ENCODE results near the gene HS3ST4. TPM values are rescaled to one million over a fixed set of nuclear protein-coding genes. Genes with fewer than 3 reads are reported as not detected.

The HS3ST4 gene
- total and polyA plus RNA-seq, 2 donors: 0.19 to 1.3 TPM

DNA sequence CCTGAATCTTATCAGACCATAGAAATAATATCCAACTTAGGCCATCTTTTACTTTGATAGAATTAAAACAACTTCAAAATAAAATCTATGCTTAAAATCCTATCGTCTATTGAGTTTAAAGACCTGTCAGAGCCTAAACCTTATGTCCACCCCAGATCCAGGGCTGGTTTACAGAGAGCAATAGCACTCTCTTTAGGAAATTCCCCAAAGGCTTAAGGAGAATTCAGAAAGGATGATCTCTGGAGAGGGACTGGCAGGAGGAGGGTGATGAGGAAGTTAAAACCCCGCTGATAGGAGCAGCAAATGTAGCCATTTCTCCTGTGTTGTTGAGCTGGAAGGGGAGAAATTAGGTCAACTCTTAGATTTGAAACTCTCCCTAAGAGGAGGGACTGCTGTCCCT, 175.3 kb downstream of the HS3ST4 start:
- Histone ChIP-seq H3K36me3 (ENCODE audit: insufficient read depth) (no peaks in the 10 kb centered on the region), H3K27ac (ENCODE audit: low read depth) (no peak overlapping the region), H3K4me3 (ENCODE audit: low read depth, low read length) (no peak overlapping the region), H3K4me1 (ENCODE audit: insufficient read depth) (no peaks in the 10 kb centered on the region)
- WGBS: 53% methylated on average over 2 of the region's 2 CpGs
- no peak for DNase-seq (ENCODE audit: extremely low spot score)

DNA sequence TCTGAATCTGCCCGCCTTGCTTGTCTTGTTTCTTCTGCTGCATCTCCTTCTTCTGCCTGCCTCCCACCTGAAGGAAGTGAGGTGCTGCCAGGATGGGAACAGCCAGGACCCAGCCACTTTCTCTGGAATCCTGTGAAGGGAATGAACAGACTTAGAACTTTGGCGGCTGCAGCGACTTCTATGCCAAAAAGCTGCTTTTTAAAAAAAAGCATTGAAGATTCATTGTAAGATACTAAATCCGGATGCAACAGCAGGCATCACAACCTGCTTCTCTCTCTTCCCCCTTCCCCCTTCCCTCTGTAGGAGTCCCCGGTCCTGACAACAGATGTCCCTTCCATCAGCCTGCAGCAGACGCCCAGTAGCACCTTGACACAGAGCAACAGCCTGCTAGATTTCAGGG, 176.3 kb downstream of the HS3ST4 start:
- WGBS: 46% methylated on average over 6 of the region's 6 CpGs
- Histone ChIP-seq H3K4me1 (ENCODE audit: insufficient read depth) (no peaks in the 10 kb centered on the region), H3K36me3 (ENCODE audit: insufficient read depth) (no peaks in the 10 kb centered on the region), H3K4me3 (ENCODE audit: low read depth, low read length) (no peak overlapping the region), H3K27ac (ENCODE audit: low read depth) (no peak overlapping the region)
- DNase-seq (ENCODE audit: extremely low spot score): no peak

DNA sequence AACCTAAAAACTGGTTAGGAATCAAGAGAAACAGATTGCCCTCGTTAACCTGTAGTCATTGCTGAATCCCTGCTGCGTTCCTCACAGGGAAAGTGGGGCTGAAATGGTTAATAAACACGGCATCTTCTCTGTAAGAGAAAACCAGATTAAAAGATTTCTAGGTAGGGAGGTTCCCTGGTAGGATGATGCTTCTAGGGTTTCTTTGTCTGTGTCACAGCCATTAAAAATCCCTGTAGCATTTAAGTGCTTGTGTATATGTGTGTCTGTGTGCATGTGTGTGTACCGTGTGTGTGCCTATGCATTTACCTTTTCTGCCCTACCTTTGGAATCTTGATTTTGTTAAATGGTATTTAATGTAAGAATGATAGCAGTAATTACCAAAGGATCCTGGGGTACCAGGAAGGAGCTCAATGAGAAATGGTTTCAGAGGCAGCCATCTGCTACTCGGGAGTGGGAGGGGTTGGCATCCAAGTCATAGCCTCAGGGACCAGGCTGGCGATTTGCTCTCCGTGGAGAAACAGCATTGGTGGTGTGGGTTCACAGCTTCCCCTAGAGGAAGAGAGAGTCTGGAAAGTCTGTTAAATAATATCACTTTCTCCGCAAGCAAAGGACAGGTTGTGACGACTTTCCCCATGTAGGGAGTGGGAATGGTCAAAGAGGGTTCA, 177.1 kb downstream of the HS3ST4 start:
- Histone ChIP-seq H3K27ac (ENCODE audit: low read depth) (no peak overlapping the region), H3K4me1 (ENCODE audit: insufficient read depth) (no peaks in the 10 kb centered on the region), H3K4me3 (ENCODE audit: low read depth, low read length) (no peak overlapping the region), H3K36me3 (ENCODE audit: insufficient read depth) (no peaks in the 10 kb centered on the region)
- WGBS: 44% methylated on average over 9 of the region's 9 CpGs
- DNase-seq (ENCODE audit: extremely low spot score): no peak

DNA sequence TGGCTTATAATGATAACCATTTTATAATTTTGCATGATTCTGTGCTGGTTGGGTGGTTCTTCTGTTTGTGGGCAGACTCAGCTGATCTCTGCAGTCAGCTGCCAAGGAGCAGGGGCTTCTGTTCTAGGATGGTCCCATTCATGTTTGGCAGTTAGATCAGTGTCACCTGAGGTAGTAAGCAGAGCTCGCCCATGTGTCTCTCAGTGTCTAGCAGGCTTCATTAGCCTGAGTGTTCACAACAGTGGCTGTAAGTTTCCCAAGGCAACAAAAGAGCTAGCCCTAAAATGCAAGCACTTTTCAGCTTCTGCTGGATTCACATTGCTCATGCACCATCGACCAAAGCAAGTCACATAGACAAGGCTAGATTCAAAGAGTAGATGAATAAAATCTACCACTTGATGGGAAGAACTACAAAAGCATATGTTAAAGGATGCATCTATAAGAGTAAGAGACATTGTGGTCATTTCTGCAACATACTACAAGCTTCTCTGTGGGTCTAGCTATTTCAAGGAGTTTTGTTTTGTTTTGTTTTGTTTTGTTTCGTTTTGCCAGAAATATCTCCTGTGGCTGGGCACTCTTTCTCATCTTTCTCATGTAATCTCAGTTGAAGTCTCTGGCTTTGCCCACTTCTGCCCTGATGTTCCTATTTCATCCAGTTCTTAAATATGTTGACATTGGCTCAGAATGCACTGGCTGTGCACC, 180.8 kb downstream of the HS3ST4 start:
- no peaks in the 10 kb centered on the region for H3K4me1 ChIP-seq (ENCODE audit: insufficient read depth)
- no peak overlapping the region for H3K27ac ChIP-seq (ENCODE audit: low read depth)
- DNase-seq (ENCODE audit: extremely low spot score): no peak
- 72% methylated on average over 3 of the region's 3 CpGs for WGBS
- H3K36me3 ChIP-seq (ENCODE audit: insufficient read depth): no peaks in the 10 kb centered on the region
- H3K4me3 ChIP-seq (ENCODE audit: low read depth, low read length): no peak overlapping the region

DNA sequence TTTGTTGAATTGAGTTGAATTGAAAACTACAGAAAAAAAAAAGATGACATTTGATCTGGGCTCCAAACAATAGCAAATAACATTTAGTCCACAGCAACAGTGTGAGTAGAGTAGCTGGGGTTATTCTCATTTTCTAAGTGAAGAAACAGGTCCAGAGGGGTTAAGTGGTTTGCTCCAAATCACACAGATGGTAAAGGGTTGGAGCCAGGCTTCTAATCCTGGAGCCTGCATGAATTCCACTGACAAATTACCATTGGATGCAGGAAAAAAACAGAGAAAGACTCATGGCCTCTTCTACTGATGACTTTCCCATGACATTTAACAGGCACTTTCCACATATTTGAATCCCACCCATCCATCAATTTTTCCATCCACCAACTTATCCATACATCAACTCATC, 182.4 kb downstream of the HS3ST4 start:
- no peaks in the 10 kb centered on the region for H3K36me3 ChIP-seq (ENCODE audit: insufficient read depth)
- no peak overlapping the region for H3K27ac ChIP-seq (ENCODE audit: low read depth)
- no peak overlapping the region for H3K4me3 ChIP-seq (ENCODE audit: low read depth, low read length)
- DNase-seq (ENCODE audit: extremely low spot score): no peak
- H3K4me1 ChIP-seq (ENCODE audit: insufficient read depth): no peaks in the 10 kb centered on the region

DNA sequence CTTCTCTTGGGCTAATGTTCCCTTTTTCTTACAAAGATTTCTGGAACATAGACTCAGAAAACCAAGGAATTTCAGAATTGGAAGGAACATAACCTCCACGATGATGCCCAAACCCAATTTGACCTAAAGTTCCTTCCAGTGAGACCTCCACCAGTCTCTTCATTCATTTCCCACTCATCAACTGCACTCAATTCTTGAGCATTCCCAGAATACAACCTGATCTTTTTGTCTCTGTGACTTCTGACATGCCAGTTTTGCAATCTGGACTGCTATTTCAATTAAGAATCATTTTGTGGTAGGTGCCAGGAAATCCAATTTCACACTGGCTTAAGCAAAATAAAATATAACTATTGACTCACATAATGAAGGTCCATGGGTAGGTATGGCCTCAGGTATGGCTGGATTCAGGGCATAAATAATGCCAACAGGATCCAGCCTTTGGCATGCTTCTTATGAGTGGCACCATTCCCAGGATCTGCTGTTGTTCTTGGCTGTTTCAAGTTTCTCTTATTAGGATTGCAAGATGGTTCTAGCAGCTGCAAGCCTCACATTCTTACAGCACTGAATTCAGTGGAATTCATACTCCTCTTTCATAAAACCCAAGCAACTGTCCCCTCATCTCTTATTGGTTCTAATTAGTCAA, 184.3 kb downstream of the HS3ST4 start:
- no peak for DNase-seq (ENCODE audit: extremely low spot score)
- H3K27ac ChIP-seq (ENCODE audit: low read depth): no peak overlapping the region

DNA sequence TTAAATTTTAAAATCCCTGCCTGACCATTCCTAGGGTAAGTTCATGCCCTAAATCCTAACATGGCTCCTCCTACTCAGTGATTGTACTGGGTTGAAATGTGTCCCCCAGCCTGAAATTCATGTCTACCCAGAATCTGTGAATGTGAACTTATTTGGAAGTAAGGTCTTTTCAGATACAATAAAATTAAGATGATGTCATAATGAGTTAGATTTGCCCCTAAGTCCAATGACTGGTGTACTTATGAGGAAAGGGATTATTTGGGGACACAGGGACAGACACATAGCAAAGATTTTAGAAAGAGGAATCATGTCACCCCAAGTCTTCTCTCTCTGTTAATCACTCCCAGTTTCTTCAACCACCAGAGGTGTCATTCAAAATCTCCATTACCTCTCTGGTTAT, 185.3 kb downstream of the HS3ST4 start:
- Histone ChIP-seq H3K27ac (ENCODE audit: low read depth) (no peak overlapping the region), H3K36me3 (ENCODE audit: insufficient read depth) (no peaks in the 10 kb centered on the region), H3K4me3 (ENCODE audit: low read depth, low read length) (no peak overlapping the region), H3K4me1 (ENCODE audit: insufficient read depth) (no peaks in the 10 kb centered on the region)
- DNase-seq (ENCODE audit: extremely low spot score): no peak

More for the DNA sequence above, 184.3 kb downstream of the HS3ST4 start:
- WGBS: 82% methylated on average over 1 of the region's 1 CpG
- Histone ChIP-seq H3K4me1 (ENCODE audit: insufficient read depth) (no peaks in the 10 kb centered on the region), H3K4me3 (ENCODE audit: low read depth, low read length) (no peak overlapping the region), H3K36me3 (ENCODE audit: insufficient read depth) (no peaks in the 10 kb centered on the region)

DNA sequence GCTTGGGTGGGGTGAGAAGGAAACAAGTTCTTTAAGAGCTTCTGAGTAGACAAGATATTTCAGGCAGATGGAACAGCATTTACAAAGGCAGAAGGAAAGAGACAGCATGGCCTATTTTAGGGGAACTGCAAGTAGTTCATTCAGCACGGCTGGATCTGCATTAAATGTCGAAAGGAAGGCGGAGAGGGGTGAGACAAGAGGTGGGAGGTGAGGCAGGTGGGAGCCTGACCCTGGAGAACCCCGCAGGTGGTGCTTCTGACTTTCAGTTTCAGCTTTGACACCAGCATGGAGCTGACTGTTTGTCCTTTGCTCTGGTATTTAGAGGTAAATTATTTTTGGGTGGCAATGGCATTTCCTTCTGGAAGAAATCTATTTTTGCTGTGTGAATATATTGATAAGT, 194.8 kb downstream of the HS3ST4 start:
- no peak for DNase-seq (ENCODE audit: extremely low spot score)
- H3K4me3 ChIP-seq (ENCODE audit: low read depth, low read length): no peak overlapping the region
- H3K4me1 ChIP-seq (ENCODE audit: insufficient read depth): no peaks in the 10 kb centered on the region
- no peak overlapping the region for H3K27ac ChIP-seq (ENCODE audit: low read depth)
- no peaks in the 10 kb centered on the region for H3K36me3 ChIP-seq (ENCODE audit: insufficient read depth)
- 84% methylated on average over 4 of the region's 4 CpGs for WGBS

DNA sequence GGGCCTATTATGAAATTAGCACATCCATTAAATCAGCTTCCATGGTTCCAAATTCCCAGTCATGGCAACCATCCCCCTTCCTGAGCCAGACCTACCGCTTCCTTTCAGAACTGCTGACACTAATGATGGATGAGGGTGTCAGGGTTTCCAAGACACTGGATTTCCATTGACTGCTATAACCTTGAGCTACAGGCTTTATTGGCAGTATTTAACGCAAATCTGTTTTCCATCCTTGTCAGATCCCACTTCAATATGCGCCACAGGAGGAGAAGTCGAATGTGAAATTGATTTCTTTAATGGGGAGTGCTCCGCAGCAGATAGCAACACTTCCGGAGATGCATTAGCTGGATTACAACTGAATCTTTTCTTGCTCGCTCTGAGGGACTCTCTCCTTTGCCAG, 197.1 kb downstream of the HS3ST4 start:
- Histone ChIP-seq H3K4me1 (ENCODE audit: insufficient read depth) (no peaks in the 10 kb centered on the region), H3K36me3 (ENCODE audit: insufficient read depth) (no peaks in the 10 kb centered on the region), H3K27ac (ENCODE audit: low read depth) (no peak overlapping the region), H3K4me3 (ENCODE audit: low read depth, low read length) (no peak overlapping the region)
- 42% methylated on average over 7 of the region's 7 CpGs for WGBS
- DNase-seq (ENCODE audit: extremely low spot score): no peak

DNA sequence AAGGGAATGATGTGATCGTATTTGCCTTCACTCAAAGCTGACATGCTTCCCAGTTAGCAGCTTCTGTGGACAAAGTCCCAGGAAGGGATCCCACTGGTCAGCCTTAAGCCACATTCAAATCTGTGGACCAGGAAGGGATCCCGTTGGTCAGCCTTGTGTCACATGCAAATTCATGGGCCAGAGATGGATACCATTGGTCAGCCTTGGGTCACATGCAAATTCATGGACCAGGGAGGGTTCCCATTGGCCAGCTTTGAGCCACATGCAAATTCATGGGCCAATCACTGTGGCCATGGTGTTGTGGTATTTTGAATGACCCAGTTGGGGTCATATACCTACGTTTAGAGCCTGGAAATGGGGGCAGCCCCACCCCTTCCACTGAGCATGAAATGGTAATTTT, 201.6 kb downstream of the HS3ST4 start:
- Histone ChIP-seq H3K36me3 (ENCODE audit: insufficient read depth) (no peaks in the 10 kb centered on the region), H3K4me1 (ENCODE audit: insufficient read depth) (no peaks in the 10 kb centered on the region), H3K27ac (ENCODE audit: low read depth) (no peak overlapping the region), H3K4me3 (ENCODE audit: low read depth, low read length) (no peak overlapping the region)
- WGBS: 50% methylated on average over 3 of the region's 3 CpGs
- DNase-seq (ENCODE audit: extremely low spot score): no peak

DNA sequence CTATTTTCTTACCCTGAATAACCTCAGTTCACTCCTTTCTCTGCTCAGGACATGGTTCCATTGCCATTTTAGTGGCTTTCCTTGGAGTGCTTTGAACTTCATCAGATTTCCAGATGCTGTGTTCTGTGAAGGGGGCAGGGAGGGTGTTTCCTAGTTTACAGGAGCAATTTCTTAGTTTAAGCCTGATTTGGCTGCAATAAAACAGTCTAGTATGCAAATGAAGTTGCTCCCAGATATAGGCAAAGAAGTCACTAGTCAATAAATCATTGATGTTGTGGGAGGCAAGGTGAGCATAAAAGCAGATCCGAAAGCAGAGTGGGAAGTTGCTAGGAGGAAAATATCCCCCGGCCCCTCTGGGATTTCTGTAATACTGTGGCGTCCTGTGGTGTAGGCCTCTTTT, 202.3 kb downstream of the HS3ST4 start:
- 82% methylated on average over 3 of the region's 3 CpGs for WGBS
- Histone ChIP-seq H3K36me3 (ENCODE audit: insufficient read depth) (no peaks in the 10 kb centered on the region), H3K4me1 (ENCODE audit: insufficient read depth) (no peaks in the 10 kb centered on the region), H3K4me3 (ENCODE audit: low read depth, low read length) (no peak overlapping the region), H3K27ac (ENCODE audit: low read depth) (no peak overlapping the region)
- no peak for DNase-seq (ENCODE audit: extremely low spot score)

DNA sequence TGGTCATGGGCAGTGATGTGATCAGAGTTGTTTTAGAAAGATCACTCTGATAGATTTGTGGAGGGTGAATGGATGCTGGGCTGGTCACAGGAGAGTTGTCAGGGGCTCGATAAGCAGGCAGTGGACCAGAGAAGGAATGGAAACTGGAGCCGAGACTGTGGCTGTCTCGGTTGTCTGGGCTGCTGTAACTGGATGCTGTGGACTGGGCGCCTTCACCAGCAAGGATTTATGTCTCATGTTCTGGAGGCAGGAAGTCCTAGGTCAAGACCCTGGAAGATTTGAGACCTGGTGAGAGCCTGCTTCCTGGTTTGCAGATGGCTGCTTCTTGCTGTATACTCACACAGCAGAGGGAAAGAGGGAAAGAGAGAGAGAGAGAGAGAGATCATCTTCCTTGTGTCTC, 203.6 kb downstream of the HS3ST4 start:
- no peak for DNase-seq (ENCODE audit: extremely low spot score)
- no peak overlapping the region for H3K27ac ChIP-seq (ENCODE audit: low read depth)
- H3K36me3 ChIP-seq (ENCODE audit: insufficient read depth): no peaks in the 10 kb centered on the region
- H3K4me1 ChIP-seq (ENCODE audit: insufficient read depth): no peaks in the 10 kb centered on the region
- 35% methylated on average over 4 of the region's 4 CpGs for WGBS
- no peak overlapping the region for H3K4me3 ChIP-seq (ENCODE audit: low read depth, low read length)

DNA sequence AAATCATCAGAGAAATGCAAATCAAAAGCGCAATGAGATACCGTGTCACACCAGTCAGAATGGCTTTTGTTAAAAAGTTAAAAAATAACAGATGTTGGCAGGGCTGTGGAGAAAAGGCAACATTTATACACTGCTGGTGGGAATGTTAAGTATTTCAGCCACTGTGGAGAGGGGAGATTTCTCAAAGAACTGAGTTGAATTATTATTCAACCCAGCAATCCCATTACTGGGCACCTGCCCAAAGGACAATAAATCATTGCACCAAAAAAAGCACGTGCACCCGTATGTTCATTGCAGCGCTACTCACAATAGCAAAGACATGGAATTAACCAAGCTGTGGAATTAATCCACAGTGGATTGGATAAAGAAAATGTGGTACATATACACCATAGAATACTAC, 204.7 kb downstream of the HS3ST4 start:
- DNase-seq (ENCODE audit: extremely low spot score): no peak
- 45% methylated on average over 5 of the region's 5 CpGs for WGBS
- Histone ChIP-seq H3K4me1 (ENCODE audit: insufficient read depth) (no peaks in the 10 kb centered on the region), H3K4me3 (ENCODE audit: low read depth, low read length) (no peak overlapping the region), H3K27ac (ENCODE audit: low read depth) (no peak overlapping the region), H3K36me3 (ENCODE audit: insufficient read depth) (no peaks in the 10 kb centered on the region)

DNA sequence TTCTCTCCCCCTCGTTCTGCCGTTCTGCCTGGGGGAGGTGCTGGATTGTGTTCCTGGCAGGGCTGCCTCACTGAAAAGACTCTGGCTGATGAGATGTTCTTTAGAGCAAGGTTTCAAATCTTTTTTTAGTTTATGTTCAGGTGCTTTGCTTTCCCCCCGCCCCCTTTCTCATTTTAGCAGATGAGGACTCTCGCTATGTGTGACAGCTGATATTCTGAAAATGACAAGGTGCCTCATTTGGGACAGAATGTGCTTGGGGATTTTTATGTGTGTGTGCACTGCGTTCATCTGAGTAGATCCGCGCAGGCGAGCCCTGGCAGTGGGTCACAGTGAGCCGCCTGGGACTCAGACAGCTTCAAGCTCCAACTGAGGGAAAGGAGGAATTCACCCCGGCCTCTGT, 205.9 kb downstream of the HS3ST4 start:
- Histone ChIP-seq H3K4me1 (ENCODE audit: insufficient read depth) (no peaks in the 10 kb centered on the region), H3K4me3 (ENCODE audit: low read depth, low read length) (no peak overlapping the region), H3K36me3 (ENCODE audit: insufficient read depth) (no peaks in the 10 kb centered on the region), H3K27ac (ENCODE audit: low read depth) (no peak overlapping the region)
- DNase-seq (ENCODE audit: extremely low spot score): no peak
- WGBS: 40% methylated on average over 10 of the region's 10 CpGs

All from urinary bladder (tissue), 4 donors.